CD4-positive, alpha-beta T cell treated with Interleukin-15 for 1 hour (primary cell): ENCODE results near the gene EFCAB5.
A peak's percentile ranks its signal among the peaks of the same experiment; 100 is the strongest.
"Not testable (repeated sequence)": the region's sequence is repeated elsewhere in the genome, so short reads cannot be mapped to it uniquely, and the experiment has no call there.

Experiments
- DNase-seq: peaks from one replicate; pipeline ENCODE4 v3.0.0-alpha.2; 2020

Gene EFCAB5

GRCh38 chr17:29941334-29941733, at the start of gene EFCAB5:
TSS of gene EFCAB5 (plus strand) at chr17:29941634. CDS start at chr17:29941797, 163 bp downstream.
- no peak for DNase-seq

- DNase-seq = no peak
Observed at GRCh38 chr17:29892201-29892600, 49.2 kb upstream of the EFCAB5 start.

- DNase-seq = not testable (repeated sequence)
Observed at GRCh38 chr17:29897136-29897535, 44.3 kb upstream of the EFCAB5 start.

GRCh38 chr17:29903471-29903870, 38.0 kb upstream of the EFCAB5 start:
- DNase-seq = no peak

- no peak for DNase-seq
Observed at GRCh38 chr17:29905086-29905878, 36.2 kb upstream of the EFCAB5 start.

GRCh38 chr17:29905879-29906167, 35.6 kb upstream of the EFCAB5 start:
- no peak for DNase-seq

GRCh38 chr17:29906969-29907368, 34.5 kb upstream of the EFCAB5 start:
- DNase-seq = no peak

- no peak for DNase-seq
Observed at GRCh38 chr17:29909236-29910003, 32.0 kb upstream of the EFCAB5 start.

GRCh38 chr17:29911641-29912177, 29.7 kb upstream of the EFCAB5 start:
- DNase-seq = no peak

- no peak for DNase-seq
Observed at GRCh38 chr17:29914819-29915537, 26.5 kb upstream of the EFCAB5 start.

GRCh38 chr17:29918016-29918415, 23.4 kb upstream of the EFCAB5 start:
- no peak for DNase-seq

- no peak for DNase-seq
Observed at GRCh38 chr17:29918922-29919856, 22.2 kb upstream of the EFCAB5 start.

- DNase-seq = no peak
Observed at GRCh38 chr17:29924786-29925185, 16.6 kb upstream of the EFCAB5 start.

GRCh38 chr17:29927546-29927945, 13.9 kb upstream of the EFCAB5 start:
- no peak for DNase-seq

GRCh38 chr17:29929006-29929532, 12.4 kb upstream of the EFCAB5 start:
- no peak for DNase-seq

GRCh38 chr17:29929533-29930408, 11.7 kb upstream of the EFCAB5 start, which contains the start of gene SSH2:
TSS of gene SSH2 (minus strand) at chr17:29930228. CDS start at chr17:29930000, 228 bp downstream.
- DNase-seq = peak; percentile 90

- no peak for DNase-seq
Observed at GRCh38 chr17:29930409-29931010, 10.9 kb upstream of the EFCAB5 start.

GRCh38 chr17:29931231-29931932, 10.1 kb upstream of the EFCAB5 start:
- DNase-seq = peak; percentile 84

GRCh38 chr17:29933379-29933778, 8.1 kb upstream of the EFCAB5 start:
- DNase-seq = no peak

GRCh38 chr17:29935909-29936308, 5.5 kb upstream of the EFCAB5 start:
- DNase-seq = not testable (repeated sequence)
